DMS 273 treated with DMSO at 0.1 percent for 48 hours (cell line): ENCODE measurements around the gene CORO2A.
A peak's percentile ranks its signal among the peaks of the same experiment; 100 is the strongest.
"Not testable (repeated sequence)": the region's sequence is repeated elsewhere in the genome, so short reads cannot be mapped to it uniquely, and the experiment has no call there.

Source experiments
- DNase-seq: peaks from one replicate; lab custom pipeline; 2025; lab: John Stamatoyannopoulos, UW

The CORO2A gene

DNA sequence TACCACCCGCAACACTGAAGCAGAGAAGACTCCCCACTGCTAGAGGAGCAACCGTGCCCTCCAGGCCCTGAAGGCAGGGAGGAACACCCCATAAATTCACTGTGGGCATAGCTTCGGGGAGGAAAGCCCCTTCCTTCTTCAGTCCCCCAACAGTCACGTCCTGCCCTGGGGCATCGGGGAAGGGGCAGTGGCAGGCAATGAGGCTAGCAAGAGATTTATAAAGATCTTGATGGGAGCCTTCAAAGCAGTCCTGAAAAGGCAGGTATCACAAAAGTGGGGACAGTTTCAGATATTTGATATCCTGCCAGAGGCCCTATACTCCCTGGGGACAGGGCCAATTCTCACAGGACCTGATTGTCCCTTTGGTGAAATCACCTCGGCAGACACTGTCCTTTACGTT lies 56.5 kb downstream of the CORO2A start:
- DNase-seq, result no peak

GRCh38 chr9:98135558-98135934 lies 56.9 kb downstream of the CORO2A start:
- no peak for DNase-seq

DNA sequence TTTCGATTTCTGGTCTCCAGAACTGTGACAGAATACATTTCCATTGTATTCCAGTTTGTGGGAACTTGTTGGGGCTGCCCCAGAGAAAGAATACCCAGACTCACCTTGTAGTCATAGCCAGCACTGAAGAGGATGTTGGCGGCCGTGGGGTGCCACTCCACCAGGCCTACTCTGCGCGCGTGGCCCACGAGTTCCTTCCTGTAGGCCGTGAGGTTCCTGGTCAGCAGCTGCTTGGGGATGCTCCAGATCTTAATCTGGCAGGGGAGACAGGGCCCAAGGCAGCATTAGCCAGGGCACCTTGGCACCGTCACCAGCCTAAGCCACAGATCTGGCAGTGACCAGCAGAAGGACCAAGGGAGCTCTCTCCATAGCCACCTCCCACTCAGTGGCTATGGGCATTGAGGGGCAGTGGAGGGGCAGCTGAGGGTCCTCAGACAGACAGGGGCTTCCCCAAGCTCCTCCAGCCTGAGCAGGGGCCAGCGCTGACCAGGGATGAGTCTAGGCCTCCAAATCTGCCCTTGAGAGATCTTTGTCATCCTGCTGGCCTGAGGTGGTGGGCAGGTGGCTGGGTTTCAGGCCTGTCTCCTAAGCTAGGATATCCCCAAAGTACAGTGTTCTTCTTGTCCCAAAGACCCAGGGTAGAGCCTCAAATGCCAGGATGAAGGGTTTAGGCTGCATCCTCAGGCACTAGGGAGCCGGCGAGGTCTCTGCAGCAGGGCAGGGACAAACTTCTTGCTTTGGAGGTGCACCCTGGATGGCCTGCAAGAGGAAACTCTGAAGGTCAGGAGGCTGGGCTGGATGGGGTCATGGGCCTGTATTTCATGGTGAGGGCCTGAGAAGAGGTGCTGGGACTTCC lies 57.5 kb downstream of the CORO2A start:
- no peak for DNase-seq

DNA sequence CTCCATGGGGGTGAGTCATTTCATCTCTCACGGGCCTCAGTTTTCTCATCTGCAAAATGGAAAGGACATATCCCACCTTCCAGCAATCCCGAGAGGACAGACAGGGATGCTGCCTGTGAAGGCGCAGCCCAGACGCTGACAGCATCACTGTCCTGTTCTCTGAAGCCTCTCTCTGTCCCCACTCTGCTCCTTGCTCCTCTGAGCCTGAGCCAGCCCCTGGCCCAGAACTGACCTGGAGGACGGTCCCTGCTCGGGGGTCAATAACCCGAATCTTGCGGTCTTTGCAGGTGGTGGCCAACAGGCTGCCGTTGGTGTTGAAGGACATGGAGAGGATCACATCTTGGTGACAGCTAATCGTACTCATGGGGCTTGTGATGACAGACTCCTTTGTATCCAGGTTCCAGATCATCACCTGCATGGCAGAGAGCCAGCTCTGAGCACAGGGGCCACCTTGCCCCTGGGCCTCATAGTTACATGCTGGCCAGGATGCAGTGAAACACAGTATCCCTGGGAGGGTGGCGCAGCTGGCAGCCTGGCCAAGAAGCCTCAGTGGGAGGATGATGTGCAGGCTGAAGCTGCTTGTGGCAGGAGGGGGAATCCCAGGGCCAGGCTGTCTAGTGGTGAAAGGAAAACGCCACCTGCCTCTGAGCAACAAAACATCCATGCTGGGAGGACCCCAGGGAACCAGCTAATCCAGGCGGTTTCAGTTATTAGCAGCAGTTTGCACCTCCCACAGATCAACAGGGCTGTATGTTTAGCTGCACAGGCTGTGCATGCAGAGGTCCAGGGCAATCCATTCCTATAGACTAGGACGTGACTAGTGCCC lies 59.4 kb downstream of the CORO2A start:
- no peak for DNase-seq

GRCh38 chr9:98132158-98132557 lies 60.3 kb downstream of the CORO2A start:
- no peak for DNase-seq

DNA sequence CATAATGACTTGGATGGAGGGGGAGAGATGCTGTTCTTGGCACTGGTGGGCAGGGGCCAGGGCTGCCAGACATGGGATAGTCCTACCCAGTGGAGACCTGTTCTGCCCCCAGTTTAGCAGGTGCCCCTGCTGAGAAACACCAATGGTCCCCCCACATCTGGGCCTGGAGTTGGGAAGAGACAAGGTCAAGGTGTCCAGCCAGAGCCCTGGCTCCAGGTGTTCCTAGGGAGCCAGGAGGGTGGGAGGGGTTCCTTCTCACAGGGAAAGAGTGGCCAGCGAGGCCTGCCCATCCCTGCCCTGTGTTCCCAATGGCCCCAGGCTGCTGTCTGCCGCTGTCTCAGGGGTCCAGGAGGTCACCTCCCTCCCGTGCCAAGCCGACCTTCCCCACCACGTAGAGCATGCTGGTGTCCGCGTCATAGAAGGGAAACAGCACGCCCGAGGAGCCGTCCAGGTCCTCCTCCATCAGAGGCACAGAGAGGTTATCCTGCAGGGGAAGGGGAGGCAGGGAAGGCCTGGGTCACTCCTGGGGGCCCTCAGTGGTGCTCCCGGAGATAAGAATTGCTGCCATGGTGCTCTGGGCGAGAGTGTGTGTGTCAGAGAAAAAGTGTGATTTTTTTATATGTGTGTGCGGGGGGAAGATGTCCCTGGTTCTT lies 61.7 kb downstream of the CORO2A start:
- no peak for DNase-seq

DNA sequence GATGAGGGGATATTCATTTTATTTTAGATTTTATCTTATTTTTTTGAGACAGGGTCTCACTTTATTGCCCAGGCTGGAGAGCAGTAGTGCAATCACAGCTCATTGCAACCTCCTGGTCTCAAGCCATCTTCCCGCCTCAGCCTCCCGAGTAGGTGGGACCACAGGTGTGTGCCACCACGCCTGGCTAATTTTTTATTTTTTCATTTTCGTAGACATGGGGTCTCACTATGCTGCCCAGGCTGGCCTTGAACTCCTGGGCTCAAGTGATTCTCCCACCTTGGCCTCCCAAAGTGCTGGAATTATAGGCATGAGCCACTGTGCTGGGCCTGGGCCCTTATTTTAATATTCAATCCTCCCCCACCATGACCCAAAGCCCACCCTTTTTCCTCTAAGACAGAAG lies 62.4 kb downstream of the CORO2A start:
- DNase-seq, result not testable (repeated sequence)

- DNase-seq, result no peak
Measured at GRCh38 chr9:98129451-98129881, 63.0 kb downstream of the CORO2A start.

- no peak for DNase-seq
Measured at GRCh38 chr9:98128316-98128715, 64.1 kb downstream of the CORO2A start.

- DNase-seq, result no peak
Measured at GRCh38 chr9:98127226-98127625, 65.2 kb downstream of the CORO2A start.

GRCh38 chr9:98124637-98125426 lies 67.6 kb downstream of the CORO2A start:
- DNase-seq, result no peak

DNA sequence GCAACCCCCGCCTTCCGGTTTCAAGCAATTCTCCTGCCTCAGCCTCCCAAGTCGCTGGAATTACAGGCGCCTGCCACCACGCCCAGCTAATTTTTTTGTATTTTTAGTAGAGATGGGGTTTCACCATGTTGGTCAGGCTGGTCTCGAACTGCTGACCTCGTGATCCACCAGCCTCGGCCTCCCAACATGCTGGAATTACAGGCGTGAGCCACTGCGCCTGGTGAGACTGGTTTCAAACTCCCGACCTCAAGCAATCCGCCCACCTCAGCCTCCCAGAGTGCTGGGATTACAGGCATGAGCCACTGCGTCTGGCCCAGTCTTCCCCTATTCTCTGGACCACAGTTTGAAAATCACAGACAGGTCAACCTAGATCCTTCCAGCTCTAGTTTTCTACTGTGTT lies 68.3 kb downstream of the CORO2A start:
- DNase-seq, result not testable (repeated sequence)

- no peak for DNase-seq
Measured at GRCh38 chr9:98121058-98121457, 71.4 kb downstream of the CORO2A start.

GRCh38 chr9:98120476-98120875 lies 72.0 kb downstream of the CORO2A start:
- no peak for DNase-seq

DNA sequence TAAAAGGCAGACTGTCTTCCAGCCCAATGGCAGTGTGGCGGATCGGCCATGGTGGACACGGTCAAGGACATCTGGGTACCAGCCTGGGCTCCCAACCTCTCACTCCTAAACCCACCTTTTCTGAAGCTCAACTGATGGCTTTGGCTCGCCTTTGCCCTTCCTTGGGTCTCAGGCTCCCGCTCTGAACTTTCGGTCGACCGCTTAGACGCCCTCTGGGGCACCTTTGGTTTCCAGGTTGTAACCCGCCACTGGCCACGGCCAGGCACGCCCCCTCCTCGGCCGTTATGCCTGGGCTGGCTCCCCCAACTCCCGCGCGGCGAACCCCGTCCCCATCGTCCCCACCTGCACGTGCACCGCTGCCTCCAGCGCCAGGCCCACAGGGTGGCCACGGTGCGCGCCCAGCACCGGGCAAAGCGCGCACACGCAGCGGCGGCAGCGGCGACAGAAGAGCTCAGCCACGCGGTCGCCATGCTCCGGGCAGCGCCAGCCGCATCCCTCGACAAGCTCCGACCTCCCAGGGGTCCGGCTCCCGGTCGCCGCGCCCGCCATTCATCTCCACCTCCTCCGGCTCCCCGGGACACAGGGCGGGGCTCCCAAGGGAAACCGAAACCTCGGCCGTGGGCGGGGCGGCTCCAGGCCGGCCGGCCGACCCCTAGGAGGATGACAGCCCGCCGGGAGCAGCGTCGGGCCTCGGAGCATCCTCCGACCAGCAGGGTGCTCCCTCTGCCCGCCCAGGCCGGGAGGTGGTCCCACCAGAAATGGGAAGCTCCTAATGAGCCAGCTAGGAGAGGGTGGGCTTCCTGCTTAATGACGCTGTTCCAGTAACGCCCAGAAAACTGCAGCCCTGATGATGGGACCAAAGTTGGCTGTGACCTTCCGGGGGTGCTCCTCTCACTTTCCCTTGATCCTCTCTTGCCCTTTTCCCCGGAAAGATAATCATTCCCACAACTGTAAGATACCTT lies 73.5 kb downstream of the CORO2A start, which contains the start of gene TRIM14:
Gene TRIM14 (minus strand): TSS at position 583 of the 962 bp plus-strand sequence. CDS start 34 bp downstream, at position 549.
- no peak for DNase-seq

- peak; percentile 10 for DNase-seq
Measured at GRCh38 chr9:98117984-98118639, 74.3 kb downstream of the CORO2A start.

- DNase-seq, result not testable (repeated sequence)
Measured at GRCh38 chr9:98117097-98117496, 75.3 kb downstream of the CORO2A start.

- no peak for DNase-seq
Measured at GRCh38 chr9:98109052-98109451, 83.4 kb downstream of the CORO2A start.

- DNase-seq, result no peak
Measured at GRCh38 chr9:98108531-98109031, 83.9 kb downstream of the CORO2A start.

GRCh38 chr9:98107926-98108325 lies 84.5 kb downstream of the CORO2A start:
- no peak for DNase-seq
